ENCODE results near the gene LRP1.
A peak's percentile ranks its signal among the peaks of the same experiment; 100 is the strongest.

Gene LRP1

DNA sequence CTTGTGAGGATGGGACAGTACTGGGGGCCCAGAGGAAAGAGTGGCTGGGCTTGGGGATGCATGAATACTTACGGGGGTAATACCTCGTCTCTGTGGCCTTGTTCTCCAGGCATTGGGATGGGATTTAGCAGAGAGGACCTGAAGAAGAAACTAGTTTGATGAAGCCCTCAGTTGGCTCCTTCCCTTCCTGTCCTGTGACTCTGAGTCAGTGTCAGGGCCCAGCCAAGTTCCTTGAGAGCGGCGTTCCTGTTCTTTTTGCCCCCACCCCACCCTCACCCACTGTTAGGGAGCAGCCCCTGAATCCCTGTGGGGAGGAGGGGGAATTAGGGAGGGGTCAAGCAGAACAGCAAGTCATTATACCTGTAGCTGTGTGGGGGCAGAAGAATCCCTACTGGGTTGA, 24.4 kb downstream of the LRP1 start:
- no peak for DNase-seq (ENCODE audit: low read depth in 2 of 3, low spot score in 2 of 3)

GRCh38 chr12:57153415-57153997, 25.2 kb downstream of the LRP1 start:
- no peak for DNase-seq (ENCODE audit: low read depth in 2 of 3, low spot score in 2 of 3)

GRCh38 chr12:57154076-57154475, 25.8 kb downstream of the LRP1 start:
- DNase-seq (ENCODE audit: low read depth in 2 of 3, low spot score in 2 of 3), result no peak

DNA sequence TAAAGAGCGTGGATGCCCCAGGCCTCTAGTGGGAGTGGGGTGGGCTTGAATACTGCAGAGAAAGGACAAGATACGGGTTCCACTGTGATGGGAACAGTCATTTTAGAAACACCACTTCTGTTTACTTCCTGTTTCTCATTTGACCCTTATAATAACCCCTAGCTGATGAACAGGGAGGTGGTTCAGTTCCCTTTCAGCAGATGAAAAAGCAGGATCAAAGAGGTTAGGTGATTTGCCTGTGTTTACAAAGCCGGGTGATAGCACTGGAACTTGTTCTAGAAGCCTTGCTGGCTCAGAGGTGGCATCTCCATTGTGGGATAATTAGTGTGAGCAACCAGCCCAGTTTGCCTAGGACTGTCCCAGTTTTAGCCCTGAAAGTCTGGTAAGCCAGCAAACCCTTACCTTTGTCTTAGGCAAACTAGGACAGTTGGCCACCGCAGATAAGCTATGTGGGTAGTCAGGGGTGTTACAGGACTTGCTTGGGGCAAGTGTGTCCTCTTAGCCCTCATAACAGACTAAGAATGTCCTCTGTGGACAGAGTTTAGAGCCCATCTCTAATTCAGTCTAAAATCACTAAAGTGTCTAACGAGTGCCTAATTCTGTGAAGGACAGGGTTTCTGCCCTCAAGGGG, 26.6 kb downstream of the LRP1 start:
- no peak for DNase-seq (ENCODE audit: low read depth in 2 of 3, low spot score in 2 of 3)

- DNase-seq (ENCODE audit: low read depth in 2 of 3, low spot score in 2 of 3), result no peak
Observed at GRCh38 chr12:57156701-57157403, 28.6 kb downstream of the LRP1 start.

DNA sequence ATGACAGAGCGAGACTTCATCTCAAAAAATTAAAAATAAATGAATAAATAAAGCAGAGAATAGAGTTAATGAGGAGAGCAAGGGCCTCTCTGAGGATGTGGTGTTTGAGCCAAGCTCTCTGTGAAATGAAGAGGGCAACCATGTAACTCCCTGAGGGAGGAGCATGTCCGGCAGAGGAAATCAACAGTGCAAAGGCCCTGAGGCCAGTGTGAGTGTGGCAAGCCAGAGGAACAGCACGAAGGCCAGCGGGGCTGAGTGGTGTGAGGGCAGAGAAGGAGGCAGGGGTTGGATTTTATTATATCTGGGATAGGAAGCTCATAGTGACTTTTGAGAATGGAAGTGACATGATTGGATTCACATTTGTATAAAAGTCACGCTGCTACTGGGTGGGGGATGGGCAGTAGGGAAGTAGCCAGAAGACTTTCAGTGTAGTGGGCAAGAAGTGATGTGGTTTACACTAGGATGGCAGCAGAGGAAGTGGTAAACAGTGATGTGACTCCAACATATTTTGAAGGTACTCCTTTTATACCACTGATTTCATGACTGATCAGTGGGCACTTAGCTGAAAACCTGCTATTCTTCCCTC, 29.4 kb downstream of the LRP1 start:
- DNase-seq (ENCODE audit: low read depth in 2 of 3, low spot score in 2 of 3), result no peak

- DNase-seq (ENCODE audit: low read depth in 2 of 3, low spot score in 2 of 3), result no peak
Observed at GRCh38 chr12:57158186-57158585, 29.9 kb downstream of the LRP1 start.

DNA sequence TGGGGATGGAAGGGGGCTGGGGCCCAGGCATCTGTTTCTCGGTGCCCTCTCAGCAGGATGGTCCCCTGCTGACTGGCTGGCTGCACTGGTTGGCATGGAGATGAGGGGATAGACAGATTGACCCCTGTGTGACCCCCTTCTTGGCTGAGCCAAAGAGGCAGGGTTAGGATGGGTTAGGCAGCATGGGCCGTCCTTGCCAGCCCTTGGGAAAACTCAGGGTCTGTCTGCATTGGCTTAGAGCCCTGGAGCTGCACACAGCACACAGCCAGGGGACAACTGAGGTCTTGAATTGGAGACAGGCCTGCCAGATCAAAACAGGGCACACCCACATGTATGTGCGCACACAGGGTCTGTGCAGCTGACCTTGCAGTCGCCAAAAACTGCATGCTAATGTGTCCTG, 30.4 kb downstream of the LRP1 start:
- no peak for DNase-seq (ENCODE audit: low read depth in 2 of 3, low spot score in 2 of 3)

DNA sequence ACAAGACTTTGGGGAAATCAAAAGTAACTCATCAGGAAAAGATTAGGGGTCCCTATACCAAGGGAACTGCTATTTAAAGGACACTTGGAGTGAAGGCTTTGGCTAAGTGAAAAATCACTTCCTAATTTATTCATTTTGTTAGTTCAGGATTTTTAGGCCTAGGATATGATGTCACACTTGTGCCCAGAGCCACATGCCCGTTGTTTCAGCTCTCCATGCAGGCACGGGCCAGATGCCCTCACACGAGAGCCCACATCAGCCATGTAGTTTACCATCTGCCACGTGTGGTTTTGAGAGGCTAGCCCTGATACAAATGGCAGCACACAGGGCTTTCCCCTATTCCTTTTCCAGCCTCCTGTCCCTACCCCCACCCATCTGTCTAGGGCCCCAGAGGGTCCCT, 31.0 kb downstream of the LRP1 start:
- no peak for DNase-seq (ENCODE audit: low read depth in 2 of 3, low spot score in 2 of 3)

DNA sequence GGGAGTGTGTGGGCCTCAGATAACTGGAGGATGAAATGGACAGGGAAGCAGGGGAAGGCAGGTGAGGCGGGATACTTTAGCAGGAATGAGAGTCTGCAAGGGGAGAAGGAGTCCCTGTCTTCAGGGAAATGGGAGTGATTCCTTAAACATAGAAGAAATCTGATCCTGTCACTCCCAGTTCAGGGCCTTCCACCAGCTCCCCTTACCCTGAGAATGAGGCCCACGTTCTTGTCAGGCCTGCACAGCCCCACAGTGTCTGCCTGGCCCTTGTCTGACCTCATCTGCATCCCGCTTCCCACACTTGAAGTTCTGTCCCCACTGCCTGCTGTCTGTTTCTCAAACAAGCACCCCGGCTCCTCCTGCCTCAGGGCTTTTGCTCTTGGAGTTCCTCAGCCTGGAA, 31.8 kb downstream of the LRP1 start:
- no peak for DNase-seq (ENCODE audit: low read depth in 2 of 3, low spot score in 2 of 3)

DNA sequence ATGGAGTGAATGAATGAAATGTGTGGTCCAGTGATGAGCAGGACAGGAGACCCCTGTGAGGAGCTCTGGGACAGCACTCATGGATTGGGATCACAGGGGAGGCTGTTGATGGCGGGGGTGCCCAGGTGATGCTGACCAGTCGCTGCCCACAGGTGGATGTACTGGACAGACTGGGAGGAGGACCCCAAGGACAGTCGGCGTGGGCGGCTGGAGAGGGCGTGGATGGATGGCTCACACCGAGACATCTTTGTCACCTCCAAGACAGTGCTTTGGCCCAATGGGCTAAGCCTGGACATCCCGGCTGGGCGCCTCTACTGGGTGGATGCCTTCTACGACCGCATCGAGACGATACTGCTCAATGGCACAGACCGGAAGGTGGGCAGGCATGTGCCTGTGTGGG, 32.5 kb downstream of the LRP1 start:
- no peak for DNase-seq (ENCODE audit: low read depth in 2 of 3, low spot score in 2 of 3)

- DNase-seq (ENCODE audit: low read depth in 2 of 3, low spot score in 2 of 3), result no peak
Observed at GRCh38 chr12:57161491-57161890, 33.2 kb downstream of the LRP1 start.

DNA sequence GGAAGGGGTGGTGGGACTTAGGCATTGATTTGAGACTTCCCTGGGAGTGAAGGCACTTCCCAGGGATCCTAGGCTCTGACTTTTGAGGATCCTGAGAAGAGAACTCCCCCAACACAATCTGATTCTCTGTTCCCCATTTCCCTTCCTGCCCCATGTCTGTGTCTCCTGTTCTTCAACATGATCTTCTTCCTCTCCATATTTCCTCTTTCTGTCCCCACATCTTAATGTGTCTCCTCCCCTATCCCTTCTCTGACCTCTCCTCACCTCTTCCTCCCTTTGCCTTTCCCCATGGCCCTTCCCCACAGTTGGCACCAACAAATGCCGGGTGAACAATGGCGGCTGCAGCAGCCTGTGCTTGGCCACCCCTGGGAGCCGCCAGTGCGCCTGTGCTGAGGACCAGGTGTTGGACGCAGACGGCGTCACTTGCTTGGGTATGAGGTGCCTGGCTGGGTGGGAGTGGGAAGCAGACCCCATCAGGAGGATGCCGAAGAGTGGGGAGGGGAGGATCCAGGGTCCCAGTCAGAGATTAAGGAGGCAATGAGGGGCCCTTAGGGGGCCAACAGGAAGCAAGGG, 34.4 kb downstream of the LRP1 start:
- DNase-seq (ENCODE audit: low read depth in 2 of 3, low spot score in 2 of 3), result no peak

DNA sequence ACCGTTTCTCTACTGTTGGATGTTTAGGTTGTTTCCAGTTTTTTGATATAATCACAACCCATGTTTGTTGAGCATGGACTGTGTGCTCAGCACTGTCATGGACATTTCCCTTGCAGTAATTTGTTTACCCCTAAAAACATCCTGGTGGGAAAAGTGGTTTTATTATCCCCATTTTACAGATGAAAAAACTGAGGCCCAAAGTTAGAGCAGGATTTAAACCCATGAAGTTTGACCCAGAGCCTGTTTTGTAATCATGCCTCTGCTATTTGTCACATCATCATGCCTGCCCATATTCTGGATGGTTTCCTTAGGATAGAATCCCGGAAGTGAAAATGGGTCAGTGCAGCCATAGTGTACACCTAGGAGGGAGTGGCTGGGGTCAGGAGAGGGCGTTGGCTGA, 36.2 kb downstream of the LRP1 start:
- DNase-seq (ENCODE audit: low read depth in 2 of 3, low spot score in 2 of 3), result no peak

- DNase-seq (ENCODE audit: low read depth in 2 of 3, low spot score in 2 of 3), result no peak
Observed at GRCh38 chr12:57164966-57165625, 36.8 kb downstream of the LRP1 start.

GRCh38 chr12:57165741-57166140, 37.5 kb downstream of the LRP1 start:
- DNase-seq (ENCODE audit: low read depth in 2 of 3, low spot score in 2 of 3), result no peak

DNA sequence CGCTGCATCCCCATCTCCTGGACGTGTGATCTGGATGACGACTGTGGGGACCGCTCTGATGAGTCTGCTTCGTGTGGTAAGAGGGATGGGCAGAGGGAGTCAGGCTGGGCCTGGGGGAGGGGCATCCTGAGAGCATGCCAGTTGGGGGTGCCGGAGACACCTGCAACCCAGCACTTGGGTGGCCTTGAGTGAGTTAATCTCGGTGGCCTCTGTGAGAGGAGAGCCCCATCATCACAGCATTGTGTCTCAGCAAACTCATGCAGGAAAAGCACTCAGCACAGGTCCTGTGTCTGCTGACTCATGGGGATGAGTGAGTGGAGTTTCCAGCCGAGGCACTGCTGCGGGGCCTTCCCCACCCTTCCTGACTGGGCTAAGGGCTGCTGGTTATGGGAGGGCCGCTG, 38.7 kb downstream of the LRP1 start:
- DNase-seq (ENCODE audit: low read depth in 2 of 3, low spot score in 2 of 3), result peak in 1 of 3 experiments; percentile 16

DNA sequence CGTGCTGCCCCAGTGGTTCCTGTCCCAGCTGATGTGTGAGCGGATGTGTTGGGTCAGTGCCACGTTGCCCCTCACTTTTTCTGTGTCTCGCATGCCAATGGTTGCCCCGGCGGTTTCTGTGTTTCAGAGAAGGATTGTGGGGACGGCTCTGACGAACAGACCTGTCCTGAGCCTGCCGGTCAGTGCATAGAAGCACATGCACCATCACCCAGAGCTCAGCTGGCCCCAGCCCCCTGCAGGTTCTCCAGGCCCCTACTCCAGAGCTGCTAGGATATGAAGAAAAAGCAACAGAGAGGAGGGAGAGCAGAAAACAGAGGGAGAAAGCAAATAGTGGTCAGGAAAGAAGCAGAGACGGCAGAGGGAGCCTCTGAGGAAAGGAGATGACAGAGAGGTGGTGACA, 39.8 kb downstream of the LRP1 start:
- DNase-seq (ENCODE audit: low read depth in 2 of 3, low spot score in 2 of 3), result no peak

GRCh38 chr12:57169046-57169795, 40.9 kb downstream of the LRP1 start:
- no peak for DNase-seq (ENCODE audit: low read depth in 2 of 3, low spot score in 2 of 3)

GRCh38 chr12:57169969-57170368, 41.7 kb downstream of the LRP1 start:
- no peak for DNase-seq (ENCODE audit: low read depth in 2 of 3, low spot score in 2 of 3)

GRCh38 chr12:57170408-57170807, 42.1 kb downstream of the LRP1 start:
- no peak for DNase-seq (ENCODE audit: low read depth in 2 of 3, low spot score in 2 of 3)
